Measurements from ENCODE around the gene TMEM171.

The TMEM171 gene, protein sequence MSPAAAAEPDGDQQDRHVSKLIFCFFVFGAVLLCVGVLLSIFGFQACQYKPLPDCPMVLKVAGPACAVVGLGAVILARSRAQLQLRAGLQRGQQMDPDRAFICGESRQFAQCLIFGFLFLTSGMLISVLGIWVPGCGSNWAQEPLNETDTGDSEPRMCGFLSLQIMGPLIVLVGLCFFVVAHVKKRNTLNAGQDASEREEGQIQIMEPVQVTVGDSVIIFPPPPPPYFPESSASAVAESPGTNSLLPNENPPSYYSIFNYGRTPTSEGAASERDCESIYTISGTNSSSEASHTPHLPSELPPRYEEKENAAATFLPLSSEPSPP

DNA sequence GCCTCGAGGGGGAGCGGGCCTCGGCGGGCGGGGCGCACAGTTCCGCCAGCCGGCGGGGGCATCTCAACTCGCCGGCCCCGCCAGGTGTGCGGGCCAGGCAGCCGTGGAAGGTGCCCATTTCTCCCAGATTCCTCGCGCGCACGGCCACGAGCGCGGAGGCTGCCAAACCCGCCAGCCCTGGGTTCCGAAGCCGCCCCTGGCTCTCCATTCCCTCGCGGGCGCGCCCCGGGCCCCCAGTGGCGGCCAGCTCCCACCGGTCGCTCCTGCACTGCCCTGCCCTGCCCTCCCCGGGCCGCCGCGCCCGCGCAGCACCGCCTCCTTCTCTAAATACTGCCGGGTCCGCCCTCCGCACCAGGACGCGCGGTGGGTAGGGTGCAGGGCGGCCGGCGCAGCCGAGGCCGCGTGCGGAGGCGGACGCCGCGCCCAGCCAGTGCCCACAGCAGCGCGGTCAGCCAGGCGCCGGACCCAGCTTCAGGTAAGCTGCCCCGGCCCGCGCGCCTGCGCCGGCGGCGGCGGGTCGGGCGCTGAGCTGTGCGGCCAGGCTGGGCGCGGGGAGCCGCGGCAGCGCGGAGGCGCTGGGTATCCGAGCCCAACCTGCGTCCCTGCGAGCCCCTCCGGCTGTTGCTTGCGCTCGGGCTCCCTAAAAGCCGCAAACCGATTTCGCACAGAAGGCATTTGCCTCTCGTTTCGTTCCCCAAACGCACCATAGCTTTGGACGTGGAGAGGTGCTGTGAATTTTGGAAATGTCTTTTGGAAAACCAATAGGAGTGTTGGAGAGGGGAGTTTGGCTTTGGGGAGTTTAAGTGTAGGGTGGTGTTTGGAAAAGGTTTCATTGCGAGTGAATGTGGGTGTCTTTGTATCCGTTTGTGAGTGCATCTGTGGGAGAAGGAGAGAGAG is at the start of gene TMEM171:
TSS of gene TMEM171 (plus strand) at position 354 of the 897 bp plus-strand sequence. CDS start 2,799 bp downstream, outside the sequence.
- DNase-seq, result no peak

DNA sequence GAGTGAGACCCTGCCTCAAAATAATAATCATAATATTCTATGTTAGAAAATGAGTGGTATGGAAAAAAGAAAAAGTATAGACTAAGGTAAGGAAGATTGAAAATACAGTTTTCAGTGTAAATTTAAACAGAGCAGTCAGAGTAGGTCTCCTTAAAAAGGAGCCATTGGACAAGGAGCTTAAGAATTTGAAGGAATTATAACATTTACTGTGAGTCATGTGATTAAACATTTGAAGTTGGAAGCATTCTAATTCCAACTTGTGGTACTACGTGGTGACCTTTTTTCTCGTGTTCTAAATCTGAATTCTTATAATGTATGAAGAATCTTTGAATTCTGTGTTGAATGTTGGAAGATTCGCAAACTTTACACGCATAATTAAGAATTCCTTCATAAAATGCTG is 39.3 kb upstream of the TMEM171 start:
- DNase-seq, result no peak

DNA sequence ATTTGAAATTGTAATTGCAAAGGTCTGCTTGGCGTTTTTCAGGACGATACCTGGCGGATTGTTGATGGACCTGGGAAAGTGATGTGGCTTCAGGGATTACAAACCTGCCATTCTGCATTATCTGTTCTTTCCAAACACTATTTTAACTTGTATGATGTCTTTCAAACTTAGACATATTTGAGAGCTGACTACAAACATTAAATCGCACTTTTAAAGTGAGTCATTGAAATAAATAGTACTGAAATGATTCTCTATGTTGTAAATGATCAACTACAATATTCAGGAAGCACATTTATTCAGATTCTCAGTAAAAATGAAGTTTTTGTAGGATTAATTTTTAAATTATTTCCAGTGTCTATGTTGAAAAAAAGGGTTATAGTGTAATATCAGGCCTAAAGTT is 32.3 kb upstream of the TMEM171 start:
- no peak for DNase-seq

DNA sequence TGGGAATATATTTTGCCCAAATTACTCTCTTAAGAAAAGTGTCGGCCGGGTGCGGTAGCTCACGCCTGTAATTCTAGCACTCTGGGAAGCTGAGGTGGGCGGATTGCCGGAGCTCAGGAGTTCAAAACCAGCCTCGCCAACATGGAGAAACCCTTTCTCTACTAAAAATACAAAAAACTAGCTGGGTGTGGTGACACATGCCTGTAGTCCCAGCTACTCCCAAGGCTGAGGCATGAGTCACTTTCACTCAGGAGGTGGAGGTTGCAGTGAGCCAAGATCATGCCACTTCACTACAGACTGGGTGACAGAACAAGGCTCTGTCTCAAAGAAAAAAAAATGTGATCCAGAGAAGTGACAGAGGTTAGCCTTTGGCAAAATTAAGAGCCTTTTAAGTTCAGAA is 26.4 kb upstream of the TMEM171 start:
- no peak for DNase-seq

DNA sequence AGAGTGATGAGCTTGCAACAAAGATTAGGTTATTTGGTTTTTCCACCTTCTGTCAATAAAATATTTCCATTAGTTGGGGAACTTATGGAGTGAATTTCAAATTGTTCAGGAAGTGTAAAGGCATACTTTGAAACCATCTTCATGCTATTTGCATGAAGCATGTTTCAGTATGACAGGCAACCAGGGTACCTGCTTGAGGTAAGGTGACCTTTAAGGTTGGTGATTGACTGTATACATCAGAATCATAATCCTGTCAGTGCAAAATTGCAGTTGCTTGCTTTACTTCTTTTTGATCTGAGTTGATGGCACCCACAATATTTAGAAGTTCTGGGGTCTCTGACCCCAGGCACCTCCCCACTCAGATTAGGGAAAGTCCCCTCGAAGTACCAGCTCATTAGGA is 26.0 kb upstream of the TMEM171 start:
- DNase-seq, result no peak

DNA sequence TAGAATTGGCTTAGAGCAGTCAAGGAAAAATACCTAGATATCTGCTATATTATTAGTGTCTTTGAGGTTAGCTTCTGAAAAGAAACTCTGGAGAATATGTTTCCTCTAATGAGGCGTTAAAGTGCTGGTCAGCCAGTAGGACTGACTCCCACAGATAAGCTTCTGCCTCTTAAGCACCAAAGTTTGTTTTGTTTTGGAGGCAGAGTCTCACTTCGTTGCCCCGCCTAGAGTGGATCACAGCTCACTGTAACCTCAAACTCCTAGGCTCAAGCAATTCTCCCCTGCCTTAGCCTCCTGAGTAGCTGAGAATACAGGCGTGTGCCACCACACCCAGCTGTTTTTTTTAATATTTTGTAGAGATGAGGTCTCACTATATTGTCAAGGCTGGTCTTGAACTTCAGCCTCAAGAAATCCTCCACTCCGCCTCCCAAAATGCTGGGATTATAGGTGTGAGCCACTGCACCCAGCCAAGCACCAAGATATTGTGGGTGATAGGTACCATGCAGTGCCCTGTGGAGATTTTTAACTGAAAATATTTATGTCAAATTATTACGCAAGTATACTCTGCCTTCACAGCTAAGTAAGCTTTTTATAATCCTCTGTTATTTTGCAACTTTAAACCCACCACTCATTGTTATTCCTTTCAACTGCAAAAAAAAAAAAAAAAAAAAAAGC is 24.7 kb upstream of the TMEM171 start:
- DNase-seq, result no peak

DNA sequence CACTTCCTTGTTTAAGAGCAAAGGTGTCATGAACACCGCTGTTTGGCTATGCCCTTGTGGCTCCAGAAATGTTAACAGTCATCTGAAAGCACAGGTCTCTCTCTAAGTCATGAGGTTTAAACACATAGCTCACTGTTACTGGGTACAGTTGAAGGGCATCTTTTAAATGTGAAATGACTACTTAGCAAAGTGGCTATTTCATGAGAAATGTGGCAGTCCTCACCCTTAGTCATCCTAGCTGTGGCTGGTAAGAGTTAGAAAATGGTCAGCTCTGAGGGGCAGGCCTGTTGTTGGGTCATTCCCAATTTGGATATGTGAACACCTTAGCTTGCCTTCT is 24.2 kb upstream of the TMEM171 start:
- DNase-seq, result no peak

DNA sequence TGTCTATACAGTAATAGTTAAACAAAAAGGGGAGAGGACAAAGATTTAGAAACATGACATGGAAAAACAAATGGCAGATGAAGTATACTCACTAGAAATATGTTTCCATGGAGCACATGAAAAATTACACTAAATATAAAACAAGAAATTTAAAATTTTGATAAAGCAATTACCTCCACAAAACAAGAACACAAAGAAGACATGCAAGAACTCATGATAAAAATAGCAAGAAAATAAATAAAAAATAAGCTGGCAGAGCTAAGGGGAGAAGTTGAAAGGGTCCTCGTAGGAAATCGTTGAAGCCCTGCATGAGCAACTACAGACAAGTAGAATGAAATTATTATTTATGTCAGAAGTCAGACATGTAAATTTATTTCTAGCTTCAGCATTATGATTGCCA is 22.6 kb upstream of the TMEM171 start:
- no peak for DNase-seq

DNA sequence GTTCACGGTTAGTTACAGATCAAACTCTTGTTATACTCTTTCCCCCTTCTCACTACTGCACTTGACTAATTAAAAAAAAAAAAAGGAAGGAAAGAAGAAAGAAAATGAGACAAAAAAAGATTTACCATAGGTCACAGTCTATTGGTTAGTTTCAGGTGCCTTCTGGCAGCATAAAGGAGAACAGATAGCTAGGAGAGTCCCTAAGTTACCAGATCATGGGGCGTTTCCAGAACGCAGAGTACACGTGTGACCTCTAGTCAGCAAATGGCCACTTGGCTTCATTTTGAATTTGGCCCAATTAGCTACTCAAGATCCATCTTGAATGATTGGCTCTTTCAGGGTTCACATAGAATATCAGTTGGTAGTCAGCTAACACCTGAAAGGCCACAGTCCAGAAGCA is 20.3 kb upstream of the TMEM171 start:
- DNase-seq, result no peak

DNA sequence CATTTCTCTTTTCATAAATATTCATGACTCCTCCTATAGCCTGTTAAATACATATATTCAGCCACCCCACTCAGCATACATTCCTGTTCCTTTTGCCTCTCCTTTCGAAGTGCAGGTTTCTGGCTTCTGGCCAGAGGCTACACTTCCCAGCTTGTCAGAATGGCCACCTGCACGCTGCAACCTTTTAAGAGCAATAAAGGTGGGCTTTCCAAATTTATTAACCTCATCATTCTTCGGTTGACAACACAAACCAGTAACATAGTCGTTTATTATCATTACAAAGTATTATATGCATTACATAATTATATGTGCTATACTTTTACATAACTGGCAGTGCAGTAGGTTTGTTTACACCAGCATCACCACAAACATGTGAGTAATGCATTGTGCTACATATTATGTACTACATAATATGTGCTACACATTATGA is 16.5 kb upstream of the TMEM171 start:
- DNase-seq, result no peak

DNA sequence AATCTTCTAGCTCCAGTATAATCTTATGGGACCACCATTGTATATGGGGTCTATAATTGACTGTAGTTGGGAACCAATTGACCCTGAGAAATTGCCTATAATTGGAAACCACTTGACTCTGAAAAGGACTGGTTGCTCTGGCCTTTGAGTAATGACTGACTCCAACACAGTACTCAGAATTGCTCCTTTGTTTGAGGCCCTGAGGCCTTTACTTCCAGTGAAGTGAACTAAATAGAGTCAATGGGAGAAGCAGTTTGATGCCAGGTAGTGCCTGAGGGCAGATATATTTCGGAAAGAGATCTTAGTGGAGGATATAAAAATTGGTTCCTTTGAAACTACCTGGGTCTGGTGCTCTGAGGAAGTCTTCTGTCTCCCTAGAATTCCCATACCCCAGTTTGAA is 16.0 kb upstream of the TMEM171 start:
- DNase-seq, result no peak

DNA sequence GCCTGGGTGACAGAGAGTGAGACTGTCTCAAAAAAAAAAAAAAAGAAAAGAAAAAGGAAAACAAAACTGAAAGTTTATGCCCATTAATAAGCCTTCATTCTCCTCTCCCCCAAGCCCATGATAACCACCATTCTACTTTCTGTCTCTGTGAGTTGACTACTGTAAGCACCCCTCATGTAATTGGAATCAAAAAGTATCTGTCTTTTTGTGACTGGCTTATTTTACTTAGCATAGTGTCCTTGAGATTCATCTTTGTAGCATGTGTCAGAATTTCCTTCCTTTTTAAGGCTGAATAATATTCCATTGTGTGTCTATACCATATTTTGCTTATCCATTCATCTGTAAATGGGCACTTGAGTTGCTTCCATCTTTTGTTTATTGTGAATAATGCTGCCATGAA is 14.0 kb upstream of the TMEM171 start:
- no peak for DNase-seq

DNA sequence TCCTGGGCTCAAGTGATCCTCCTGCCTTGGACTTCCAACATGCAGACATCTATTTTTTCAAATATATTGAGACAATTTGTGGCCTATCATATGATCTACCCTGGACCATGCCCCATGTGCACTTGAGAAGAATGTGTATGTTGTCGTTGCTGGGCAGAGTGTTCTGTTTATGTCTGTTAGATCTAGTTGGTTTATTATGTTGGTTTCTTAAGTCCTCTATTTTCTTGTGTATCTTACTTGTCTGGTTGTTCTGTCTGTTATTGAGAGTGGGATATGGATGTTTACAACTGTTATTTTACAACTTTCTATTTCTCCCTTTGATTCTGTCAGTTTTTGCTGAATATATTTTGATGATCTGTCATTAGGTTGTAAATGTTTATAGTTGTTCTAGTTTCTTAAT is 10.2 kb upstream of the TMEM171 start:
- DNase-seq, result no peak

DNA sequence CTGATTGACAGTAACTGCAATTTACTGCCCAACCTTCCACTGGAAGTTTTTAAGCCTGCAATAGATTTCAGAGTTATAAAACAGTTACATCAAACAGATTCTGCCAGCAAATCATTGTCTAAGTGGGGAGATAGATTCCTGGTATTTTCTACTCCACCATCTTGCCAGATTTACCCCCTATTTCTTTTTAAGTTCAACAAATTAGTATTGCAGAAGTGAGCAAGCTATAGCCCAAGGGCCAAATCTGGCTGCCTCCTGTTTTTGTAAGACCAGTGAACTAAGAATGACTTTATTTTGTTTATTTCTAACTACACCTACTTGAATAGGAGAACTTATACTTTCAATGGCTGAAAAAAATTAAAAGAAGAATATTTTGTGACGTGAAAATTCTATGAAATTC is 8.8 kb upstream of the TMEM171 start:
- no peak for DNase-seq

DNA sequence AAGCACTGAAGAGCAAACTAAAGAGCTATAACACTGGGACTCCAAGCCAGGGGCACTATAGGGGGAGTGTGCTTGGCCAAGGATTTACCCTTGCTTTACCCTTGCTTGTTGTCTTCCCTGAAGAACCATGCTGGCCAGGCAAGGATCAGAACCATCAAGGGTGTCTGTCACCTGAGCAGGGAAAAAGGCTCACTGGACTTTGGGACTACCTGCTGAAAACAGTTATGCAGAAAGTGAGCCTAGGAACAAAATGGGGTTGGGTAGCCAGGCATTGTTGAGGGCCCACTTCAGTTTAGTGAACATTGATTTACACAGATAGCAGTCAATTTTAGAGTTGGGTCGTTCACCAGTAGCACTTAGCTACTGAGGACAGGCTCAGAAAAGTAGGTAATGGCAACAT is 8.0 kb upstream of the TMEM171 start:
- DNase-seq, result no peak

DNA sequence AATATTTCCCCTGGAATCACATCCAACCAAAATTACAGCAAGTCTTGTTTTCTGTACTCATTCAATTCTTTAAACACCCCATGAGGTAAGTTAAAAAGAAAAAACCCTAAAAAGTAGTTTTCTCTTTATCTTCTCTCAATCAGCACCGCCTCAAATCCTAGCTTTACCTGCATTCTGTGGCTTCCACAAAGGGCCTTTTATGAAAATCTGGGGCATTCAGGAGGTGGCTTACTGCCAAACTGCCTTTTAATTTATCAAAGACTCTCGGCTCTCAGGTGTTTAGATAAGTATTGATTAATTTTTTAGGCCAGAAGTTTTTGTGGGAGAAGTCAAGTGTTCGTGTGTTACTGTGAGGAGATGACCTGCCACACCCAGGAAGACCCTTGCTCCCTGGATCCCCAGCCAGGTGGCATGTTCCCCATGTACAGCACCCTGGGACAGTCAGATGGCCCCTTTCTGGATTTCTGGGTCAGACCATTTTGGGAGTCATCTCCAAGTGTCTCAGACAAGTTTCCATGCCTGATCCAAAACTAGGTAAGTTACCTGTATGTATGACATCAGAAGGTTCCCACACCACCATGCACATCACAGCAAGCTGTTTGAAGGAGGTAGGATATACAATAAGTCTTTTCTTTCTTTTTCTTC is 6.2 kb upstream of the TMEM171 start:
- no peak for DNase-seq

DNA sequence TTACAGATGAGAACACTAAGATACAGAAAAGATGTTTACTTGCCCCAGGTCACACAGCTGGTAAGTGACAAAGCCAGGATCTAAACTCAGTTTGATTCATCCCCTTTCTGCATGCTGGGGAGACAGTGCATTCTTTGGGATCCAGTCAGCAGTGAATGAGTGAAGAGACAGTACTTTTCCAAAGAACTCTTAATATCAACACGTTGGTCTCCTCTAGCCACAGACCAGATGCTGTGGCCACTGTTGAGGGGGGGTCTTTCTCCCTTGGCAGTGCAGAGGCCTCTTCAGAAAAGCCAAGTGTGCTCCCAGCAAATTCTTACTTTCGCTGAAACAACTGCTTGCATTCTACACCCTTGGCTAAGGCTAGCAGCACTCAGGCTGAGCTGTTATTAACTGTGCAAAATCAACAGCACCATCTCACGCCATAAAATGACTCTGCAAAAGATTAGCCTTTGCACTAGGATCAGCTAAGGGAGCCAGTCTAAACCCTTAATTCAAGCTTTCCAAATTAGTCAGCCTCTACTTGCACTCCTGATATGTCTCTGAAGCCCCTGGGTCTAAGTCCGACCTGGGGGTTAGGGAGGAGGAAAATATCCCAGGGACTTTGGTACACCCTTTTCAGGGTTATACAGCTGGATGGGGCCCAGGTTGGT is 4.8 kb upstream of the TMEM171 start:
- DNase-seq, result no peak

DNA sequence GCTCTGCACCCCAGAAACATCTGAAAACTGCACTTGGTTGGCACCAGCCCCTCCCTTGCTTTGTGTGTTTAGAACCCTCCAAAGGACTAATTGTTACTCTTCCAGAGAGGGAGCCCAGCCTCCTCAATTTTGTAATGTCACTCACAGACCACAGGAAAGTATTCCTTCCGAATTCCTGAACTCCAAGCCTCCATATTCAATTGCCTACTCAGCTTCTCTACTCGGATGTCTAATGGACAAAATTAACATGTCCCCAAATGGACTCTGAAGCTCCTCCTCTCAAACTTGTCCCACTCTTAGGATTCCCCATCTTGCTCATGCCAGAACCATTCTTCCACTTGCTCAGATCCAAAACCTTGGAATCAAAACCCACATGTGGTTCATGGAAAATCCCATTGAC is 3.9 kb upstream of the TMEM171 start:
- DNase-seq, result no peak

DNA sequence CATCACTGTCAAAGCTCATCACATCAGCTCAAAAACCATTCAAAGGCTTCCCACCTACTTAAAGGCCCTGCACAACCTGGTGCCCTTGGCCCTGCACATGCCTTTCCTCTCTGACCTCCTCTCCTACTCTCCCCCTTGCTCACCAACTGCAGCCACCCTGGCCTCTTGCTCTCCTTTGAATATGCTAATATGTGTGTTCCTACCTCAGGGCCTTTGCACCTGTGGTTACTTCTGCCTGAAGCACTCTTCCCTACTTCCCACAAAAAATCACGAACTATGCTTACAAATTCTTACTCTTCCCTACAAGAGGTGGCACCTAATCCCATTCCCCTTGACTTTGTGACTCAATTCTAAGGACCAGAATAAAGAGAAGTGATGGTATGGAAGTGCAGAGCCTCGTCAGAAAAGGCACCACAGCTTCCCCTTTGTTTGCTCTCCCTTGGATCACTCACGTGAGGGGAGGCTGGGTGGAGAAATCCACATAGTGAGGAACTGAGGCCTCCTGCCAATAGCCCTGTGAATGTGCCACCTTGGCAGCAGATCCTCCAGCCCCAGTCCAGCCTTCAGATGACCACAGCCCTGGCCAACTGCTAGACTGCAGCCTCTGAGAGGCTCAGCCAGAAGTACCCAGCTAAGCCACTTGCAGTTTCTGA is 3.2 kb upstream of the TMEM171 start:
- no peak for DNase-seq

DNA sequence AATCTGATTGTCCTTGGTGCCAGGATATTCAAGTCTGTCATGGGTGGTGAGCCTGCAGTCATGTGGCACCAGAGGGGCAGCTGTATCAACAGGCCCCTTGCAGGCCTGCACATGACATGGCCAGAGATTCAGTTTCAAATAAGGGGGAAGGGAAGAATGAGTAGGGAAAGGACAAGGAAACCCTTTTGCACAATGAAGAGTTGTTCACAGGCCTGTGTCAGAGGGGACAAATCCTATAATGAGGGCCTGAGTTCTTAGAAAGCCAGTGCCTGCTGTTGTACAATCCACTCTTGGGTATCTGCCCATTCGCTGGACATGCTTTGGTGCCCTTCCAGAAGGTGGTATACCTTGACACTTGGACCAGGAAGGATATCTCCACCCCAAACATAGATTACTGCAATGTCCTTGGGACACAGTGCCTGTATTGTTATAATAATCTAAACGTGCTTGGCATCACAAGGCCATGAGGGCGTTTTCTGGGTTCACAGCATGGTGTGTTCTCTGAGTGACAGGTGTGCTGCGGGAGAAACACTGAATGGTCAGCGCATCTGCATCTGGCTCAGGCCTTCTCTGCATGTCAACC is 1.9 kb upstream of the TMEM171 start:
- no peak for DNase-seq

DNA sequence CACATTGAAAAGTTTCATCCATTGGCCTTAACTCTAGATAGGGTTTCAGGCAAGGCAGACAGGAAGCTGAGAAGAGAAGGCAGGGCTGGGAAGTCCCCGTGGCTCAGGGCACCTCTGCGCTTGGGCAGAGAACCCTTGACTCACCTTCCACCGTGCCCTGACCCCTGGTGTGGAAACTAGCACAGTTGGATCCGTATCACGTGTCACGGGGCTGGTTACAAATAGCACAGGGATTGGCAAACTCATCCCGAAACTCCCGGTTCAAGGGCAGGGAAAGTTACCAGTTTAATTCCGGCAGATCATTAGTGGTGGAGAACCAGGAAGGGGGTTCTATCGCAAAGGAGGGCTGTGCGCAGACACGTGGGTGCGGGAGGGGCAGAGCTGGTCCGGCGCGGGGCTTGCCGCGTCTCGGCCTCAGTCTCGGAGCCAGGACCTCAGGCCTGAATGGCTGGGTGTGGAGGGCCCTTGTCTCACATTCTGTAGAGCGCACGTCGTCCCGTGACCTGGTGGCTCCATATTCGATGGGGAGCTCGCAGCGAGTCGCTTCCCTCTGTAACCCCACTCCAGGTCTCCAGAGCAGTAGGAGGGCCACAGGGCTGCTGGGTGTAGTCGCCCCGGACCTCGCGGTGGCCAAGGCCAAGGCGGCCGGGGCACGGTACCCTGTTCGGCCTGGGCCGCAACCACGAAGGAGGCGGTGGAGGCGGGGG is 771 bp upstream of the TMEM171 start:
- no peak for DNase-seq

All from NCI-H2171 treated with DMSO at 0.1 percent for 48 hours (cell line).